Gastroesophageal sphincter (tissue), 4 donors: ENCODE measurements around the gene SCAANT1. TPM values are rescaled to one million over a fixed set of nuclear protein-coding genes. Genes with fewer than 3 reads are reported as not detected.

Experiments used
- ATAC-seq: fragments of 150-250 bp; one replicate; pipeline ENCODE4 v1.9.1; 2016; ENCODE audit warnings: mild to moderate bottlenecking, moderate library complexity
- H3K27ac ChIP-seq, 4 donors: fragments of 200-600 bp; sonication (generic) in 3 of 4; 1 replicate in 3 of 4; 2 replicates in 1 of 4; pipeline ENCODE4 v1.5.1; 2016 to 2019
- H3K27me3 ChIP-seq: fragments of 200-600 bp; sonication (generic); one replicate; pipeline ENCODE4 v1.5.1; 2019
- H3K36me3 ChIP-seq, 2 donors: fragments of 200-600 bp; sonication (generic); one replicate each; pipeline ENCODE4 v1.5.1; 2019; ENCODE audit warnings: control low read depth in 1 of 2
- H3K4me1 ChIP-seq, 3 donors: fragments of 200-600 bp; sonication (generic); 1 replicate in 2 of 3; 2 replicates in 1 of 3; pipeline ENCODE4 v1.5.1; 2016 to 2019; ENCODE audit warnings: control low read depth in 2 of 3
- H3K4me3 ChIP-seq, 2 donors: fragments of 200-600 bp; sonication (generic); one replicate each; pipeline ENCODE4 v1.5.1; 2019; ENCODE audit warnings: mild to moderate bottlenecking in 1 of 2, moderate library complexity in 1 of 2
- H3K9me3 ChIP-seq, 3 donors: fragments of 200-600 bp; sonication (generic); one replicate each; pipeline ENCODE4 v1.5.1; 2017 to 2019; ENCODE audit warnings: control low read depth in 2 of 3
- CTCF ChIP-seq, 4 experiments: fragments of 200-600 bp in 2 of 4; fragments of 450-650 bp in 2 of 4; sonication (generic) in 1 of 4; IDR thresholded peaks; one replicate each; pipeline ENCODE4 v1.5.1; 2017 to 2019; ENCODE audit warnings: antibody characterized with exemption in 4 of 4, mild to moderate bottlenecking in 2 of 4, moderate library complexity in 2 of 4
- EP300 ChIP-seq: sonication (generic); formaldehyde crosslinking; IDR thresholded peaks from one replicate; pipeline ENCODE4 v1.6.1; 2017; ENCODE audit warnings: antibody characterized with exemption, mild to moderate bottlenecking
- POLR2A ChIP-seq, 2 donors: fragments of 450-650 bp; IDR thresholded peaks; one replicate each; pipeline ENCODE4 v1.6.1; 2017; ENCODE audit warnings: antibody characterized with exemption in 2 of 2, mild to moderate bottlenecking in 2 of 2, moderate library complexity in 1 of 2
- POLR2AphosphoS5 ChIP-seq: sonication (generic); formaldehyde crosslinking; IDR thresholded peaks from one replicate; pipeline ENCODE4 v1.6.1; 2017; ENCODE audit warnings: antibody characterized with exemption
- WGBS, 2 donors: methylation state at CpG; one replicate each; pipeline ENCODE4 v1.1.5; 2018; ENCODE audit warnings: low coverage in 1 of 2; 5-methylcytosine and 5-hydroxymethylcytosine counted together
- small RNA-seq, 4 donors: library from RNA; depleted of rRNA; stranded (forward); fragments of <200 nt; gene quantifications; one replicate each; pipeline ENCODE3, GENCODE V24; 2016
- total RNA-seq, 4 donors: library from RNA; depleted of rRNA; stranded (reverse); fragments of >200 nt; gene quantifications; one replicate each; pipeline ENCODE4 v1.1.0, GENCODE V29; 2016

Gene SCAANT1
- total RNA-seq, 4 donors from 2014 or later, result not detected

- no peaks in the 10 kb centered on the region for H3K36me3 ChIP-seq
- H3K27me3 ChIP-seq, result no peaks in the 10 kb centered on the region
- ATAC-seq, result peak; percentile 80
- no peaks in the 10 kb centered on the region for H3K9me3 ChIP-seq
- peak overlapping the region; percentile 97 to 100 for H3K4me3 ChIP-seq
- H3K4me1 ChIP-seq, result peaks cover 5 to 33% (median 10%) of the 10 kb centered on the region in 3 donors
- TF ChIP-seq CTCF (IDR thresholded peaks at IDR 0.05), result no peak
- TF ChIP-seq POLR2AphosphoS5, result no peak
- TF ChIP-seq EP300, result no peak
- TF ChIP-seq POLR2A (IDR thresholded peaks at IDR 0.05), result no peak
- 0 to 1% methylated on average over 8 to 19 of the region's 93 CpGs for WGBS, 2 donors
- H3K27ac ChIP-seq, result peak overlapping the region; percentile 90 to 95 (median 90)
These were observed 47.9 kb downstream of the SCAANT1 start for GRCh38 chr3:63864008-63864964.

- peak; percentile 89 for ATAC-seq
- Histone ChIP-seq H3K27me3 (no peaks in the 10 kb centered on the region), H3K4me1 (peaks cover 5 to 37% (median 10%) of the 10 kb centered on the region in 3 donors), H3K4me3 (peak within 1 kb of the TSS; percentile 97 to 100), H3K27ac (peak within 1 kb of the TSS; percentile 90 to 95 (median 90)), H3K9me3 (no peaks in the 10 kb centered on the region), H3K36me3 (no peaks in the 10 kb centered on the region)
- WGBS, 2 donors, result 0% methylated on average over 7 to 11 of the region's 98 CpGs
- no peak for TF ChIP-seq EP300
- peak; percentile 19 to 24 for TF ChIP-seq POLR2A (IDR thresholded peaks at IDR 0.05)
- no peak for TF ChIP-seq POLR2AphosphoS5
- TF ChIP-seq CTCF (IDR thresholded peaks at IDR 0.05), result no peak
These were observed 48.8 kb downstream of the SCAANT1 start, which contains the start of the genes ATXN7 and THOC7 for GRCh38 chr3:63863150-63864007. Gene ATXN7, plus strand, starts transcription at chr3:63863867. Its CDS starts 48,732 bp downstream, at chr3:63912599. Gene THOC7, minus strand, starts transcription at chr3:63863805. Its CDS starts 15 bp downstream, at chr3:63863790.

GRCh38 chr3:63862804-63863149 is 49.4 kb downstream of the SCAANT1 start:
- no peak for ATAC-seq
- H3K27ac ChIP-seq, result peak overlapping the region in 3 of 4 donors; percentile 90 to 92 (median 91)
- no peaks in the 10 kb centered on the region for H3K9me3 ChIP-seq
- 19 to 27% methylated on average over 5 of the region's 5 CpGs for WGBS, 2 donors
- H3K36me3 ChIP-seq, result no peaks in the 10 kb centered on the region
- peak overlapping the region; percentile 88 to 97 for H3K4me3 ChIP-seq
- TF ChIP-seq POLR2AphosphoS5, result no peak
- TF ChIP-seq POLR2A (IDR thresholded peaks at IDR 0.05), result no peak
- no peak for TF ChIP-seq CTCF (IDR thresholded peaks at IDR 0.05)
- no peak for TF ChIP-seq EP300
- no peaks in the 10 kb centered on the region for H3K27me3 ChIP-seq
- H3K4me1 ChIP-seq, result peaks cover 5 to 41% (median 10%) of the 10 kb centered on the region in 3 donors

Small RNAs within 50 kb of the gene (small RNA-seq; reads per million reads assigned to genes)
- 0 reads per million in 4 donors for gene SCAANT1

Other genes with a start within 250 kb of the SCAANT1 start
- gene C3orf49, start 93.1 kb downstream of the SCAANT1 start, total RNA-seq, result not detected
- 10 to 100 TPM; 61.4 to 84.4 (median 81.1) TPM for gene THOC7, start 48.6 kb downstream of the SCAANT1 start, total RNA-seq
- gene ATXN7, start 48.5 kb downstream of the SCAANT1 start, total RNA-seq, result 10 to 100 TPM; 15.5 to 36.3 (median 19.8) TPM
- gene PSMD6, start 111.1 kb upstream of the SCAANT1 start, total RNA-seq, result 10 to 100 TPM; 73.1 to 97.4 (median 79.5) TPM